Omental fat pad (tissue), 4 donors: ENCODE results near the gene CTIF. TPM values are rescaled to one million over a fixed set of nuclear protein-coding genes. Genes with fewer than 3 reads are reported as not detected.
"Not testable (repeated sequence)": the region's sequence is repeated elsewhere in the genome, so short reads cannot be mapped to it uniquely, and the experiment has no call there.

ENCODE experiments used
- ATAC-seq: fragments of 150-250 bp; one replicate; pipeline ENCODE4 v1.9.1; 2016; ENCODE audit warnings: mild to moderate bottlenecking, moderate library complexity; ENCODE audit not compliant: low FRiP score
- DNase-seq: peaks from one replicate; pipeline ENCODE4 v3.0.0-alpha.2; 2019; ENCODE audit warnings: low spot score
- total RNA-seq, 4 donors: library from RNA; depleted of rRNA; stranded (reverse); fragments of >200 nt; gene quantifications; one replicate each; pipeline ENCODE4 v1.1.0, GENCODE V29; 2016
- TF ChIP-seq, protein P1 (sequence below), 3 donors: fragments of 450-650 bp; IDR thresholded peaks; one replicate each; pipeline ENCODE4 v1.5.1; 2016 to 2017; ENCODE audit warnings: antibody characterized with exemption in 3 of 3, mild to moderate bottlenecking in 3 of 3, moderate library complexity in 2 of 3

CTIF gene
- total RNA-seq, 4 donors from 2014 or later: 57.5 to 94.0 (median 72.4) TPM

DNA sequence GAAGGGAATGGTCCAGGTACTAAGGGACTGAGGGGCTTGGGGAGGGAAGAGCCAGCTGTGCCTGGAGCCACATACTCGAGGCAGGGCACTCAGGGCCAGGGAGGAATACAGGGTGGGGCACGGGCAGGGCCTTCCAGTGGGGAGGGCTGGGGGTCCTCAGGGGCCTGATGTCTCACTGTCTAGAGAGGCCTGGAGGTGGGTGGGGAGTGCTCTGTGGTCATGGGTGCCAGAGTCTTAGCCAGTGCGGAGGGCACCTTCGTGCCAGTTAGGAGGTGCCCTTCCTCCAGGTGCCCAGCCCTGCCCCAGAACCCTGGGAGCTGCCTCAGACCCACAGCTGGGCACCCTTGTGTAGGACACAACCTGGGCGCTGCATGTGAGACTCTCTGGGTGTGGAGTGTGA lies 330.8 kb downstream of the CTIF start:
- ATAC-seq (no peak), DNase-seq (no peak)
- TF ChIP-seq, protein P1, sequence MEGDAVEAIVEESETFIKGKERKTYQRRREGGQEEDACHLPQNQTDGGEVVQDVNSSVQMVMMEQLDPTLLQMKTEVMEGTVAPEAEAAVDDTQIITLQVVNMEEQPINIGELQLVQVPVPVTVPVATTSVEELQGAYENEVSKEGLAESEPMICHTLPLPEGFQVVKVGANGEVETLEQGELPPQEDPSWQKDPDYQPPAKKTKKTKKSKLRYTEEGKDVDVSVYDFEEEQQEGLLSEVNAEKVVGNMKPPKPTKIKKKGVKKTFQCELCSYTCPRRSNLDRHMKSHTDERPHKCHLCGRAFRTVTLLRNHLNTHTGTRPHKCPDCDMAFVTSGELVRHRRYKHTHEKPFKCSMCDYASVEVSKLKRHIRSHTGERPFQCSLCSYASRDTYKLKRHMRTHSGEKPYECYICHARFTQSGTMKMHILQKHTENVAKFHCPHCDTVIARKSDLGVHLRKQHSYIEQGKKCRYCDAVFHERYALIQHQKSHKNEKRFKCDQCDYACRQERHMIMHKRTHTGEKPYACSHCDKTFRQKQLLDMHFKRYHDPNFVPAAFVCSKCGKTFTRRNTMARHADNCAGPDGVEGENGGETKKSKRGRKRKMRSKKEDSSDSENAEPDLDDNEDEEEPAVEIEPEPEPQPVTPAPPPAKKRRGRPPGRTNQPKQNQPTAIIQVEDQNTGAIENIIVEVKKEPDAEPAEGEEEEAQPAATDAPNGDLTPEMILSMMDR (IDR thresholded peaks at IDR 0.05): no peak

DNA sequence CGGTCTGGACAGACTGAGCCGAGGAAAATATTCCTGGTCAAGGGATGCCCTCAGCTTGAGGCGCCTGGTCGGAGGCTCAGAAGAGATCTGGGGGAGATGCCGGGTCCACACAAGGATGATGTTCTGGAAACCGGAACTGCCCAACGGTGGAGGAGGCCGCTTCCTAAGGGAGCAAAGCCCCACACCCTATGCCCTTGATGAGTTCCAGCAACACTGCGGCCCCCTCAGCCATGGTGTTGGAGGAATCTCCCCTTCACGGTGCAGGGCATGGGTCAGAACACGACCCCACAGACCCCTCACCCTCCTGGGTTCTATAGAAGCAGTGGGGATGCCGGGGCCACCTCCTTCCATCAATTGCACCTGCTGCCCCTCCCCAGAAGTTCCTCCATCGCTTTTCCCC lies 332.1 kb downstream of the CTIF start:
- not testable (repeated sequence) for ATAC-seq, DNase-seq

DNA sequence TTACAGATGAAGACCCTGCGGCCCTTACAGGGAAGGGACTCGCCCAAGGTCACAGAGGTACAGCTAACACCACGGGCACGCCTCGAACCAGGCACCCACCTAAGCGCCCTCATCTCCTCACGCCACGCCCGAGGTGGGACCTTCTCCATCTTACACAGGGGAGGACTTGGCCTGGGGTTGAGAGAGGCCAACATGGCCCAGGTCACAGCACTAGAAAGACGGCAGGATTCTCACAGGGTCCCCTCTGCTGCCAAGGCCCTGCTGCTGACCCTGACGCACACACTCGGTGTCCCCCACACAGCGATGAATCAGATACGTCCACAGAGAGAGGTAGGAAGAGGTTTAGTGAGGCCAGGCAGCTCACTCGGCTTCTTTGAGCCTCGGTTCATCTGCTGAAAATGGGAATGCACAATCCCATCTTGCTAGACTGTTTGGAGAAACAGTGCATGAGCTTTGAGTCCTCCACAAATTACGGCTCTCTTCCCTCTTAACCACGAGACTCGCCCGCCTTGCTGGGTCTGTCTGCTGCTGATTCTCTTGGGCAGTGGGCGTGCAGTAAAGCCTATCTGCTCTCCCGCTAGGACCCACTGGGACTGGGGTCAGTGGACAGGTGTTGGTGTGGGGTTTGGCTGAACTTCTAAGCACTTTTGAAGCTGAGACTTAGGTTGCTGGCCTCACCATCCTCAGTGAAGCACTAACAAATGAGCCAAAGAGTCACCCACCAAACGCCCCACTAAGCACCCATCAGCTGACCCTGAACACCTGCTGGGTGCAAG lies 332.7 kb downstream of the CTIF start:
- TF ChIP-seq, protein P1 (IDR thresholded peaks at IDR 0.05): no peak
- no peak for DNase-seq
- no peak for ATAC-seq

DNA sequence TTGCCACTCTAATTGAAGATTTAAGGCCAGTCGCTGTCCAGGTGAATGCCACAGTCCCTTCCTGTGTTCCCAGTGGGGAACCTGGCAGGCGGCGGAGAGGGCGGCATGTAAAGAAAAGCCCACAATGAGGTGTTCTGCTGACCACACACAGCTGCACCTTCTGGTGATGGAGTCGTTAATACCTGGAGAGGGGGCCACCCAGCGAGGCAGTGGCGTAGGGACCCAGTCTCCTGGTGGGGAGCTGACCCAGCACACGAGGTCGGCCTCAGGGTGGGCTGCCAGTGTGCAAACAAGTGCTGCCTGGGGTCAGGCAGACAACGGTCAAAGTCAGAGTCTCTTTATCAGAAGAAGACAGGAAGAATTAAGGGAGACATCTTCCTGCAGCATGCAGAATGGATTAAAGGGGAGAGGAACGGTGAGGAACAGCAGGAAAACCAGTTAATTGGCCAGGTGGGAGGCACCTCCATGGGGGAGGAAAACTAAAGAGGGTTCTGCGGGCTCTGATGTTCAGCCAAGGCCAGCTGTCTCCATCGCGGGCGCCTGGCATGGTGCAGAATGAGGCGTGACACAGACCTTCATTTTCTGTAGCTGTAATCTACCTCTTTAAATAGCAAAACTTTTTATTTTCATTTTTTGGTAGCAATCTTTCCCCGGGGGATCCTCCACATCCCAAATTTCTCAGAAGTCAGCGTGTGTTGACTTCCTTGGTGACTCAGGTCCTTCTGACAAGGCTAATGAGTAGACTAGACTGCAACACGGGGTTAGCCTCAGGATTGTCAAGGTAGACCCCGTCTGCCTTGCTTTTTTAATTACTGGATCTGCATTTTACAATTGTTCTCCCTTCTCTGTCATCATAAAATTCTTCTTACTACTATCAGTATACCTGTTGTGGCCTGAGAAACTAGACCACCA lies 333.7 kb downstream of the CTIF start:
- ATAC-seq: no peak
- TF ChIP-seq, protein P1 (IDR thresholded peaks at IDR 0.05): no peak
- no peak for DNase-seq

DNA sequence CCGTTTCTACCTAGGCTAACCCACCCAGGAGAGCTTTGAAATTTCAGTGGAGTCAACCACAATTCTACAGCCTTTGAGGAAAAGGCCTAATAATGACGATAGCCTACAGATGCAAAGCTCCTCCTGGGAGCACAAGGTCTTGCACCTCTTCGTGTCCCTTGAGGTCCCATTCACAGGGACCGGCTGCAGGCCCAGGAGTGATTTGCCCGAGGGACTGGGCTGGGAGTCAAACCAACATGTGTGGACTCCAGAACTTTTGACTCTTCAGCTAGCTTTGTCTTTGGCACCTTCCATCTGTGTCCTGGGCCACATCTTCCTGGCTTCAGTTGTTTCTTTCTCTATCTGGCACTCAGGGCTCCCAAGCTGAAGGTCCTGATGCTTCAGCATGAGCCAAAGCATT lies 335.4 kb downstream of the CTIF start:
- no peak for ATAC-seq
- TF ChIP-seq, protein P1 (IDR thresholded peaks at IDR 0.05): no peak
- DNase-seq: no peak

DNA sequence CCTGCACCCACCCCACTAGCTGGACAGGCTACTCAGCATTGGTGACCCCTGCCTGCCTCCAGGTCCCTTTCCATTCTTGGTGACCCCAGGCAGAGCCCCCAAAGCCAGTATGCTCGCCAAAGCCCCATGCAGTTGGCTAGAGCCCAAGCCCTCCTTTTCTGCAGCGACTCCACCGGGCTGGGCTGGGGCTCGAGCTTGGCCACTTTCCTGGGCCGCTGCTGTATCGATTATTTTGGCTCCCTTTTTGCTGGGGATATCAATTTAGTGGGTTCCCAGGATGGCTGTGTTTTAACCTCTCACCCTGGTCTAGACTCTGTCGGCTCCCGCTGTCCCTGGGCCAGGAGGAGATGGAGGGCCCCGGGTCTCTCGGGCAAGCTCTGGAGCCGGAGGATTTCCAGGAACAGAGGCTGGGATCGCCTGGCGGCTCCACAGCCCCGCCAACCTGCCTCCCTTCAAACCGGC lies 335.9 kb downstream of the CTIF start:
- DNase-seq (no peak), ATAC-seq (no peak)
- TF ChIP-seq, protein P1 (IDR thresholded peaks at IDR 0.05): no peak

DNA sequence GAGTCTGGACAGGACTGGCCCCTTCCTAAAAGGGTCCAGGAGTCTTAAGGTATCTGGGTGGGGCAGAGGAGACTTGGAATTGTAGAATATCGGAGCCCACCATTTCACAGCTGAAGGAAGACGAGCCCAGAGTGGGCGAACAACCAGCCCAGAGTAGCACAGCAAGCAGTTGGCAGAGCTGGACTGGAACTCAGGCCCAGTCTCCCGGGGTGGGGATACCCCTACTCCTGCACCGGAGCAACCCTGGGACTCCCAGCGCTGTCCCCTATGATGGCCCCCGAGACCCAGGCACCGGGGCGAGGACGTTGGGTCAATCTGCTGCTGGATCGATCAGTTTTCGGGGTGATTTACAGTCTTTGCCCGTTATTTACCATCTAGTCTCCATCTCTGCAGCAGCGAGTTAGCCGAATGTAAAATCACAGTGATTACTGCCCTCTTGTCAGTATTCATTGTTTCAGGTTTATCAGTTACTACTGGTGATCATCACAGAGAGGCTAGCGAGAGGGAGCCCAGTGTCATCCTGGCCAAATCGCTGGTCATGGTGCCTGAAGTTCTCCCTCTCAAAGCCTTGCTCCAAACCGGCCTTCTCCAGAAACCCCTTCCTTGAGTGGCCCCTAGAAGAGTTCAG lies 336.6 kb downstream of the CTIF start:
- DNase-seq (no peak), ATAC-seq (no peak)
- TF ChIP-seq, protein P1 (IDR thresholded peaks at IDR 0.05): no peak
